ENCODE measurements around the gene LIM2.
"Not testable (repeated sequence)": the region's sequence is repeated elsewhere in the genome, so short reads cannot be mapped to it uniquely, and the experiment has no call there.

LIM2 gene, protein sequence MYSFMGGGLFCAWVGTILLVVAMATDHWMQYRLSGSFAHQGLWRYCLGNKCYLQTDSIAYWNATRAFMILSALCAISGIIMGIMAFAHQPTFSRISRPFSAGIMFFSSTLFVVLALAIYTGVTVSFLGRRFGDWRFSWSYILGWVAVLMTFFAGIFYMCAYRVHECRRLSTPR
- 0 to 0.18 (median 0) reads per million in 4 experiments for total RNA-seq

DNA sequence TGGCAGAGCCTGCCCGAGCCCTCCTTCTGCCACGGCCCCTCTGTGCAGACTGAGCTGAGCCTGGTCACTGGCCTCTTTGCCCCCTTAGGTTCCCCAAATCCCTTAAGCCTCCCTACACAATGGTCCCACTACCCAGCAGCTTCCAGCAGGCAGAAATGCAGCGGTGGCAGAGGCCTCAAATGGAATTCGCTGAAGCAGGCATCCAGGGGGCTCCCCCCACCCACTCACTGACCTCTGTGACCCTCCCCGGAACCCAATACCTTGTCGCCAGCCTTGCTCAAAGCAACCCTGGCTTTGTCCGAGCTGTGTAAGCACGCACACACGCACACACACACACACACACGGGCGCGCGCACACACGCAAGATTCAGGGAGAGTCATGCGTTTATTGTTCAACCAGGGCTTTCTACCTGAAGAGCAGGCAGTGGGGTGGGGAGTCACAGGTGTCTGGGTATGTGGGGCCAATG lies at the start of gene LIM2:
LIM2 (minus strand) TSS at position 51 of the 466 bp plus-strand sequence. CDS start 531 bp downstream, outside the sequence.
- no peak for DNase-seq

DNA sequence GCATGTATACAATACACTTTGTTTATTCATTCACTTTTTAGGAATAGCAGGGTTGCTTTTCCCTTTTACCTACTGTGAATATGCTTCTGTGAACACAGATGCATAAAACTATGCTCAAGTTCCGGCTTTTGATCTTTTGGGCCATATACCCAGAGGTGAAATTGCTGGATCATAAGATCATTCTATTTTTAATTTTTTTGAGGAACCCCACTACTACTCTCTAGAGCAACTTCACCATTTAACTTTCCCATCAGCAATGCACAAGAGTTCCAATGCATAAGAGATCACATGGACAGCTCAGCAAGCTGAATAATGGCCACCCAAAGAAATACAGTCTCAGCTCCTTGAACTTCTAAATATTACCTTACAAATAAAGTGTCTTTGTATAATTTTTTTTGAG lies 46.7 kb upstream of the LIM2 start:
- DNase-seq, result no peak

DNA sequence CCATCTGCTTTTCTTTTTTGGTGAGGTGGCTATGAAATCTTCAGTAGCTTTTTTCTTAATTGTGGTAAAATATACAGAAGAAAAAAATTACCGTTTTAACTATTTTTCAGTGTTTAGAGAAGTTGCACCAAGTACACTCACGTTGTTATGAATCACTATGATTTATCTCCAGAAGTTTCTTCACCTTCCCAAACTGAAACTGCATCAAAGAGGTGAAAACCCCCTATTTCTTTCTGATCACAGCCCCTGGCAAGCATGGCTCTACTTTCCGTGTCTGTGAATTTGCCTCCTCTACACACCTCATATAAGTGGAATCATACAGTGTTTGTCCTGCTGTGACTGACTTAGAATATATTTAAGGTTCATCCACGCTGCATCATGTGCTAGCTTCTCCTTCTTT lies 45.3 kb upstream of the LIM2 start:
- no peak for DNase-seq

DNA sequence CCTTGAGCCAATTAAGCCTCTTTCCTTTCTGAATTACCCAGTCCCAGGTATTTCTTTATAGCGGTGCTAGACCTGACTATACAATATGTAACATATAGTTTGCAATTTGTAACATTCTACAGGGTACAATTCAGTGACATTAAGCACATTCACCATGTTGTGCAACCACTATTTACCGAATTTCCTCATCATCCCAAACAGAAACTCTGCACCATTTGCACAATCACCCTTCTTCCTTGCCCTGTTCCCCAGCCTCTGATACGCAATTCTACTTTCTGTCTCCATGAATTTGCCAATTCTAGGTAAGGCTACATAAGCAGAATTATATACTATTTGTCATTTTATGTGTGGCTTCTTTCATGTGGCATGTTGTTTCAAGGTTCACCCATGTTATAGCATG lies 43.4 kb upstream of the LIM2 start:
- no peak for DNase-seq

DNA sequence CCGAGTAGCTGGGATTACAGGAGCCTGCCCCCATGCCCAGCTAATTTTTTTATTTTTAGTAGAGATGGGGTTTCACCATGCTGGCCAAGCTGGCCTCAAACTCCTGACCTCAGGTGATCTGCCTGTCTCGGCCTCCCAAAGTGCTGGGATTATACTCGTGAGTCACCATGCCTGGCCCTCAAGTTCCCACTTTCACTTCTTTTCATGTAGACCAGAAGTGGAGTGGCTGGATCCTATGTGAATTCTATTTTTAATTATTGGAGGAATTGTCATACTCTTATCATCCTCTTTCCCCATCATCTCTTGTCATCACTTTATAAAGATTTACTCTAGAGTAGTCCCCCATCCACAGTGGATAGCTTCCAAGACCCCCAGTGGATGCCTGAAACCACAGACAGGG lies 42.4 kb upstream of the LIM2 start:
- no peak for DNase-seq

DNA sequence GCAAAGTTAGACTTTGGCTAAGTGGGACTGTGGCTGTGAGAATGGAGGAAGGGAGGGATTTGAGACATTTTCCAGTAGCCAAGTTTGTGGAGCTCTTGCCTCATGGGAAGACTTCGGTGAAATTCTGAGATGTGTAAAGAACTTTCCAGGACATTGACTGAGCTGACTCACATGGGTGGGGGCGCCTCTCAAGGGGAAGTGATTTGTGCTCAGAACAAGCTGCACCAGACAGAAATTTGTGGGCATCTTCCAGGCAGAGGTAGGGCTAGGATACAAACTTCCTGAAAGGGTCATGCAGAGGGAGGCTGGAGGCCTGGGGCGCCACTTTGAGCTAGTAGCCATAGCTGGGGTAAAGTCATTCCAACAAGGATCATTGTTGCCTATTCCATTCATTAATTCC lies 39.4 kb upstream of the LIM2 start:
- no peak for DNase-seq

DNA sequence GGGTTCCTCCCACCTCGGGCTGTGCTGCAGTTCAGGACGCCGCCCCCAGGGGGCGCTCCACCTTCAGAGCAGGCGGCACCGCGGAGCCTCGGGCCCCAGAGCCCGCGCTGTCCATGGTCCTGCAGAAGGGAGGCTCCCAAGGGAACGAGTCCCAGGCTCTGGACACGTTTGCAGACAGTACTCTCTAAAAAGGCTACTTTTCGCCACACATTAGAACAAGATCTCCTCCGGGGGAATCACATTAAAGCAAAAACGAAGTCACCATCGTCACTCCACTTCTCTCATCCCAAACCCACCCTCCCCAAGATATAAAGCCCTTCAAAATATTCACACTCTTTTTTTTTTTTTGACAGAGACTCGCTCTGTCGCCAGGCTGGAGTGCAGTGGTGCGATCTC lies 34.3 kb upstream of the LIM2 start:
- peak; percentile 83 for DNase-seq

DNA sequence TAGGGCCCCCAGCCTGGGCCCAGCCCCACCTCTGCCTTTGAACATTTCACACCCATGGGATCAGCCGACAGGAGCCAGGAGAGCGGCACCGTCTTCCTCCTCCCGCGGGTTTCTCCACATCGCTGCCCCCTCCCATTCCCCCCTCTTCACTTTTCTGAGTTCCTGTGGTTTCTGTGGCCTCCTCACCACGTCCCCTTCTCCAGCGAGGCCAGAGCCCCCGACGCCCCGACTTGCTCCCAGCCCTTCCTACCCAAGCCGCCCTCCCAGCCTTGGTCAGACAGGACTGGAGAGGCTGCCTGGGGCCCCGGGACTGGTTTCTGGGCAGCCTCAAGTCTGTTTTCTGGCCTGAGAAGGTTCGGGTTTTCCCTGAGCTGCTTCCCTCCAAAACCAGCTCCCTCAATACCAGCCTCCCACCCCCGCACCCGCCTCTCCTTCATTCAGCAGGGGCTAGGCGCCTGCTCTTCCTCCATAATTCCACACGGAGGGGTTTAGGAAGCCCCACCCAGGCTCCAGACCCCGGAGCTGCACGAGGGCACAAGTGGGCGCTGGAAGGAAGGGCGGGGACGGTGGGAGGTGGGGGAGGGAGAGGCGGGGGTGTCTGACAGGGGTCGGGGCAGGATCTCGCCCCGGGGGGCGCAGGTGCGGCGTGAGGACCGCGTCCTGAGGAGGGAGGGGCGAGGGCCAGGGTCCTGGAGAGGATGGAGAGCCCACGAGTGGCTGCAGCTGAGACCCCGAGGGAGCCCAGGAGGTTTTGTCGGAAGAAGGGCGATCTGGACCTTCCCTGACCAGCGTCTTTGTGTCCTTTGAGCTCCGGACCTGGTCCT lies 33.7 kb upstream of the LIM2 start:
- DNase-seq, result no peak

DNA sequence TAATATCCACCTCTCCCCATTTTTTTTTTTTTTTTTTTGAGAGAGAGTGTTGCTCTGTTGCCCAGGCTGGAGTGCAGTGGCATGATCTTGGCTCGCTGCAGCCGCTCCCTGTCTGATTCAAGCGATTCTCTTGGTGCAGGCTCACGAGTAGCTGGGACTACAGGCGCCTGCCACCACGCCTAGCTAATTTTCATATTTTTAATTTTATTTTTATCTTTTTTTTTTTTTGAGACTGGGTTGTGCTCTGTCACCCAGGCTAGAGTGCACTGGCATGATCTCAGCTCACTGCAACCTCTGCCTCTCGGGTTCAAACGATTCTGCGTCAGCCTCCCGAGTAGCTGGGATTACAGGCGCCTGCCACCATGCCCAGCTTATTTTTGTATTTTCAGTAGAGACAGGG lies 32.7 kb upstream of the LIM2 start:
- not testable (repeated sequence) for DNase-seq

DNA sequence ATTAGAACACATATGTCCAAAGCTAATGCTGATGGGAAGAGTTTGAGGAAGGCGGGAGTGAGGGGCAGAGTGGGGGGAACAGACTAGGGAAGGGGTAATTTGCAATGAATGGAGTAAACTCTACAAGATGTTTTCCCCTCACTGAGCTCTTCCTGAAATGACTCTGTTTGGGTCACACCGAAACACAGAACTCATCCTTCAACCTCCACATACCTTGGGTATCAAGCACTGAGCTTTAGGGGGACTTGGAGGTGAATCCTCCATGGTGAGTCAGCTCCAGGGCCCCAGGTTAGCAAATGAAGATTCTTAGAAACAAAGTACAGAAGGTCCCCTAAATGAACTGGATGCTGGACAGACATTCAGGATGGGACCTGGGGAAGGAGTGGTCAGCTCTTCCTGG lies 30.9 kb upstream of the LIM2 start:
- no peak for DNase-seq

DNA sequence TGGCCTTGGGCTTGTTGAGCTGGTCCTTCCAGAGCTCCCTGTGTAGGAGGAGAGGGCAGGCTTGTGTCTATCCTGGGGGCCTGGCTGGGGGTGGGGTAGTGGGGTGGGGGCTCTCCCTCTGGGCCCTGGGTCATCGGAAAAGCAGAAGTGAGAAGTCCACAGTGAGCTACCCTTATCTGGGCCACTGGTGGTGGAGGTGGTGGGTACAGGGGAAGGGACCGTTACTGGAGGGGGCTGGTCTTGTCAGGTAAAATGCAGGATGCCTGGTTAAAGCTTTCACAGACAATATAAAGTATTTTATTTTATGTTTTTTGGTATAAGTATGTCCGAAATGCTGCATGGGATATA lies 30.0 kb upstream of the LIM2 start:
- DNase-seq, result no peak

DNA sequence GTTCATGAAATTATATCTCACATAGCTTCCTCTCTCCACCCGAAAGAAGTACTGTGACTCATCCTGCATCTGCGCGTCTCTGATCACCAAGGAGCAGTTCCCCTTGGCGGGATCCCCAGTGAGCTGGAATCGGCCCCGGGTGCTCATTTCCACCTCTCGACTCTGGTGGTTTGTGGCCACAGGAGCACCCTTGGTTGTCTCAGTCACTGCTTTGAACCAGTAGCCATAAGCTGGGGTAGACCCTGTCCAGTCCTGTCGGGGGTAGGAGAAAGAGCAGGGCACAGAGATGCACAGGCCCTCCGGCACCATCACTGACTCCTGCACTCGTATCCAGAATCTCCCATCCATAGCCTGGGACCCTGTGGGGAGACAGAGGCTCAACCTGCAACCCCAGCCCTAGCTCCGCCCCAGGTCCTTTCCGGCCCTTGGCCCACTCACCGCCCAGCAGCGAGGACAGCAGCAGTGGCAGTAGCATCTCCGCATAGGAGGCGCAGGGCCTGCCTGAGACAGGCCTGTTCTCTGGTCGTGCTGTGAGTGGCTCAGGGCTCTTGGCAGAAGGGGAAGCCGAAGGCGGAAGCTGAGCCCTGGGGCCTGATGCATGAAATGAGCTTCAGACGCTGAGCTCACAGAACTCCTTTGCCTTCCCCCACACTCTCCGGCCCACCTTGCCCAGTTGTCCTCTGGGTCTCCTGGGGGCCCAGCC lies 29.5 kb upstream of the LIM2 start, which contains the start of gene SIGLEC10:
SIGLEC10 (minus strand) TSS at position 536 of the 703 bp plus-strand sequence; CDS start at position 475, 61 bp downstream.
- no peak for DNase-seq

DNA sequence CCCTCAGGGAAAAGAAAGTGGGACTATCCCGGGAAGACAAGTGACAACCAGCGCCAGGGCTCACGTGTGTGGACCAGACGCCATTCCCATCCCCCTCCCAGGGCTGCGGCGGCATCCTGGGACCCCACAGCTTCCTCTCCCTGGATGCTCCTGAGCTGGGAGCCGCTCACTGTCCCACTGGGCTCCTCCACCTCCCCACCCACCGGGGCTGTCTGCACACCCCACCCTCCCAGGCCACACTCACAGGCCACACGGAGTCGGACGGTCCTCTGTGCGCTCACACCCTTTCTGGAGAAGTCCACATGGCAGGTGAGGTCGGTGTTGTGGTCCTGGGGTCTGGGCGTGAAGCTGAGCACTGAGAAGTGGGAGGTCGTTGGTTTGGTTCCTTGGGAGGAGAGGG lies 28.6 kb upstream of the LIM2 start:
- not testable (repeated sequence) for DNase-seq

DNA sequence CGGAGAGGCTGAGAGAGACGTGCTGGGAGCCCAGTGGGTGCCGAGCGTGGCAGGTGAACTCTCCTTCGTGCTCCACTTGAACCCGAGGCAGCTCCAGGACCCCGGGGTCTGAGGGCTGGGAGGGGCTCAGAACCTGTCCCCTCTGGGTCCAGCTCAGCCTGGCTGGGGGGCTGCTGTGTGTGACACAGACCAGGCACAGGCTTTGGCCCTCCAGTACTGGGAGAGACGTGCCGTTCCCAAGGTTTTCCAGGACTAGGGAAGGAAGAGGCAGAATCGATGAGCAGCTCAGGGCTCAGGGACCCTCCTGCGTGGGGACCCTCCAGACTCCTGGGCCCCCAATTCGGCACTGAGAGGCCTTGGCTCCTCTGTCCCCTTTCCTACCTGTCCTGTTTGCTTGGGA lies 27.4 kb upstream of the LIM2 start:
- DNase-seq, result no peak

DNA sequence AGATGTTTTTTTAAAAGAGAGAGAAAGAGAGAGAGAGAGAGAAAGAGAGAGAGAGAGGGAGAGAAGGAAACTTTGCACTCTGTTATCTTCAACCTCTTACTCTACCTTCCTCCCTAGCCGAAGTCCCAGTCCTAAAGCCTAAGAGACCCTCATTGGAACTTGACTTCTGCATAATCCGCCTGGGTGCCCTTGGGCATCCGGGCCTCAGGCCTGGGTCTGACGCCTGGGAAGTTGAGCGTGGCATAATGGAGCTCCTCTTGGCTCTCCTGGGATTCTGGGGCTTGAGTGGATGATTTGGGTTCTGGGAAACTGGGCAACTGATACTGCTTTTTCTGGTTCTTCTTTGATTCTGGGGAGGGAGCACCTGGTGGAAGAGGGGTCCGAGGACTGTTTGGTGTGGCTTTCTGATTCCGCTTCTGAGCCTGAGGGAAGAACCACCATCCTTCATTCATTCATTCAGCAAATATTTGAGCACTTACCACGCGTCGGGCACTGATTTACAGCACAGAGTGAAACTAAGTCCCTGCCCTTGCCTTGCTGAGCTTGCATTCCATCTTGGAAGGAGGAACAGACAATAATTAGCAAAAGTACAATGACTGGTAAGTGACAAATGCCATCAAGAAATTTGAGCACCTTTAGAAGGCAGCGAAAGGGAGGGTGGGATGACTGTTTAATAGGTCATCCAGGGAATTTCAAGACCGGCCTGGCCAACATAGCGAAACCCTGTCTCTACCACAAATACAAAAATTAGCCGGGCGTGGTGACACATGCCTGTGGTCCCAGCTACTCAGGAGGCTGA lies 23.4 kb upstream of the LIM2 start:
- DNase-seq, result no peak

DNA sequence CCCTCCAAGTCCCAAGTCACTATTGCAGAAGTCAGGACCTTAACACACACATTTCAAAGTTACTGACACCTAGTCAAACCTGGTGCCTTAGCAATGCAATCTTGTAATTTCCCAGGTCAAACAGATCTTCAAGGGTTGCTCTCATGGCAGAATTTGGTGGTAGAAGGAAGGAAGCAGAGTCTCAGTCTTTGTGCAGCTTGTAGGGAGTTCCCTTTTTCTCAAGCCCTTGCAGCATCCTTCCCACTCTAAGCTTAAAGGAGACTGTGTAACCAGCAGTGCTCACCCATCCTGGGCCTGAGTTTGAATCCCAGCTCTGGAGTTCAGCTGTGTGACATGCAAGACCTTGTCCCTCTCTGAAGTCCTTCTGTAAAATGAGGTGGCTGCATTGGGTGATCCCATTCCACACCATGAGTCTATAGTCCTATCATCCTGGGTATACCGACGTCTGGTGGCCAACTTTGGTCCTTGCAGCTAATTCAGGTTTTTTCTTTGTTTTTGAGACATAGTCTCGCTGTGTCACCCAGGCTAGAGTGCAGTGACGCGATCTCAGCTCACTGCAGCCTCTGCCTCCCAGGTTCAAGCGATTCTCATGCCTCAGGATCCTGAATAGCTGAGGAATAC lies 19.8 kb upstream of the LIM2 start:
- DNase-seq, result no peak

DNA sequence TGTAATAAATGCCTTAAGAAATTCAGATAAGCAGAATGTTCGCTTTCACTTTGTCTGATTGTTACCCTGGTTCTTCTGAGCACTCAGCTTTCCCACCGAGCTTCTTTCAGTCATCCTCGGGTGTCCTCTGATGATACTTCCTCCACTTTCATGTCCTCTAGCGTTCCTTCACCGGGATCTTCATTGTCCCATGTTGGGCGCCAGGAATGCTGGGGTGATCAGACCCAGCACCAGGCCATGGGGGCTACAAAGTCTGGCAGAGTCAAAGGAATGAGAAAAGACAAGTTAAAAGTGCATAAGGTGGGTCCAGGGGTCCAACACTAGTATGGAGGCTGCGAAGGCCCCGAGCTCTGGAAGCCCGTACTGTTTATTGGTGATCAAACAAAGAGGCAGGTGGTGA lies 14.3 kb upstream of the LIM2 start:
- DNase-seq, result no peak

DNA sequence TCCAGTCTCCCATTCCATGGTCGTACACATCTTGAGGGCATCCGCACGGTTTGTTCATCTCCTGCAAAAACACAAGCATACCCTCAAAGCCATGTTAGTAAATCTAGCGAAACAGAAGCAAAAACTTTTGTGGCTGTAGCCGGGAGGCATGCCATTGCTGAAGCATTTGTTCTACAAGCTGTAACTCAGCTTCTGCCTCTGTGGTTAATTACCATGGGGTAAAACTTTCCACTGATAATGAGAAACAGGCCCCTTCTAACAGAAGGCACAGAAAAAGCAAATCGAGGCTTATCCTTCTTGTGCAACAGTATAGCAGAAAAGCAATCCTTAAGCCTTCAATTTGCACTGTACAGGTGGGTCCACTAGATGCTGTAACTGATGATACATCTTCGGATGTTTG lies 12.2 kb upstream of the LIM2 start:
- DNase-seq, result not testable (repeated sequence)

DNA sequence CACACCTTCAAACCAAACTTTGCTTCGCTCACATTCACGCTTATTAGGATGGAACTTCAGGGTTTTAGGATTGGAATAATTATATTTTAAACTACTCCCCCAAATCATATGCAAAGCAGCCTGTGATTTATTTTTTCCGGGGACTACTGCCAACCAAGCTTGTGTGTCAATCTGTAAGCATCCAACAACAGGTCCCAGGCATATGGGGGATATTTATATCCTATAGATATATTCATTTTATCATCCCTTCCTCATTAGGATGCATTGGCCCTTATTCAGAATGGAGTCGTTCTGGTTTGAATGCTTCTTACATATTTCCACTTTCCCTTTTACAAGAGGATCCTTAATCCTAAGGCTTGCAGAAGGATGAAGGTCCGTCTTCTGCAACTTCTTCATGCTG lies 11.5 kb upstream of the LIM2 start:
- DNase-seq, result no peak

DNA sequence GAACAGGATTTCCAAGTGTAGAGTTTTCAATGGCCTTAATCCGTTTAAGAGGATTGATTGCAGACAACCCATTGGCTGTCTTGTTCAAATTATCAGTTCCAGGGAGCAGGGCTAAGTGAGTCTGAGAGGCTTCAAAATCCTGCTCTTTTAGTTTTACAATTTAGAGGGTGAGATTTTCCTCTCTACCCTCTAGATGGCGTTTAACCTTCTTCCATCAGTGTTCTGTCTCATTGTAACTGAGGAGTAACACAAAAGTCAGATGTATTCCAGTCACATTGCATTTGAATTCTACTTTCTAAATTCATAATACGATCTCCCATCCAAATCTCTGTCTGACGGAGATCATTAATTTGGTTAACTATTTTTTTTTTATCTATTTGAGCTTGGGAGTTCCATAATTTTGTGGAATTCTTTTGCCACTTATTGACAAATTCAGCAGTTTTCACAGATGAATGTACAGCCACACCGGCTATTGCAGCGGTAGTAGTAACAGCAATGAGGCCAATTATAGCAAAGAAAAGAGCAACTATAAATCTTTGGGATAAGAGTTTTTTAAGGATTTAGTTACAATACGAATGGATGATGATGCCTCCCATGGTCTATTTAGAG lies 10.4 kb upstream of the LIM2 start:
- DNase-seq, result no peak

DNA sequence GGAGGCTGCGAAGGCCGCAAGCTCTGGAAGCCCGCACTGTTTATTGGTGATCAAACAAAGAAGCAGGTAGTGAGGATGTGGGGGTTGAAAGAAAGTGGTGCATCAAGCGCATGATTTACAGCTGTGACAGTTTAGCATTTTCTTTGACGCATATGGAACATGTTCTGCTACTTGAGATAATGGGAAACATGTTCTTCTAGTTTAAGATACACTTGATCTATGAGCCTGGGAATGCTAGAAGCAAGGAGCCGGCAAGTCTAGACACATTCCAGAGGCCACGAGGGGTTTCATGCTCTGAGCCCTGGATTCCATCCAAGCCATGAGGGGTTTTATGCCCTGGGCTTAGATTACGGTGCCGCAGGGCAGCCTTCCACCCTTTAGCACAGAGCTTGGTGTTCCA lies 9.7 kb upstream of the LIM2 start:
- not testable (repeated sequence) for DNase-seq

DNA sequence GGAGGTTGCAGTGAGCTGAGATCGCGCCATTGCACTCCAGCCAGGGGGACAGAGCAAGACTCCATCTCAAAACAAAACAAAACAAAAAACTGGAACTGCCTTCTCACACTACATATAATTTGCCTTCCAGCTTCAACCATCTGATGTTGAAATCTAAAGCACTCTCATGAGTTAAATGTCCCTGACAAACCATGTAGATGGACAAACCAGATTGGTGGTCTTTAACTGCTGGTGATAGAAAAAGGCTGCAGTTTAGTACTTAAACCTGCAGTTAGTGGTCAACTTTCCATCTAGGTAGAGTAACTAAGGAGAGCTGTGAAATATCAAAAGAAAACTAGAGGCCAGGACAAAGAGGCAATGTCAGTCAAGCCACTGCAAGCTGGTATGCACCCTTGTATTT lies 8.4 kb upstream of the LIM2 start:
- DNase-seq, result no peak
